ENCODE data around the gene PHC1.

The PHC1 gene

GRCh38 chr12:8980137-8980536, 65.8 kb downstream of the PHC1 start:
- H3K27ac ChIP-seq (ENCODE audit: low read length): no peak overlapping the region
- no peaks in the 10 kb centered on the region for H3K4me1 ChIP-seq (ENCODE audit: control insufficient read depth in 1 of 2, insufficient read depth in 2 of 2, low read length in 2 of 2)
- H3K9me3 ChIP-seq (ENCODE audit: control insufficient read depth in 1 of 2, low read length in 2 of 2): peaks cover 0 to 25% of the 10 kb centered on the region in 2 donors
- peak overlapping the region in 1 of 2 donors; percentile 34 for H3K4me3 ChIP-seq (ENCODE audit: low read depth in 1 of 2, low read length in 2 of 2)
- H3K27me3 ChIP-seq (ENCODE audit: low read depth, low read length): no peaks in the 10 kb centered on the region
- H3K36me3 ChIP-seq (ENCODE audit: control insufficient read depth in 1 of 2, insufficient read depth in 2 of 2, low read length in 2 of 2): peaks cover 0 to 7% of the 10 kb centered on the region in 2 donors

- H3K9me3 ChIP-seq (ENCODE audit: control insufficient read depth in 1 of 2, low read length in 2 of 2): peaks cover 0 to 8% of the 10 kb centered on the region in 2 donors
- no peak overlapping the region for H3K4me3 ChIP-seq (ENCODE audit: low read depth in 1 of 2, low read length in 2 of 2)
- H3K36me3 ChIP-seq (ENCODE audit: control insufficient read depth in 1 of 2, insufficient read depth in 2 of 2, low read length in 2 of 2): peaks cover 0 to 7% of the 10 kb centered on the region in 2 donors
- no peaks in the 10 kb centered on the region for H3K4me1 ChIP-seq (ENCODE audit: control insufficient read depth in 1 of 2, insufficient read depth in 2 of 2, low read length in 2 of 2)
- H3K27ac ChIP-seq (ENCODE audit: low read length): no peak overlapping the region
- H3K27me3 ChIP-seq (ENCODE audit: low read depth, low read length): no peaks in the 10 kb centered on the region
Observed at GRCh38 chr12:8985213-8985754, 71.0 kb downstream of the PHC1 start.

GRCh38 chr12:8987163-8987562, 72.9 kb downstream of the PHC1 start:
- Histone ChIP-seq H3K36me3 (ENCODE audit: control insufficient read depth in 1 of 2, insufficient read depth in 2 of 2, low read length in 2 of 2) (no peaks in the 10 kb centered on the region), H3K9me3 (ENCODE audit: control insufficient read depth in 1 of 2, low read length in 2 of 2) (no peaks in the 10 kb centered on the region), H3K27me3 (ENCODE audit: low read depth, low read length) (no peaks in the 10 kb centered on the region), H3K4me3 (ENCODE audit: low read depth in 1 of 2, low read length in 2 of 2) (no peak overlapping the region), H3K4me1 (ENCODE audit: control insufficient read depth in 1 of 2, insufficient read depth in 2 of 2, low read length in 2 of 2) (no peaks in the 10 kb centered on the region), H3K27ac (ENCODE audit: low read length) (no peak overlapping the region)

- Histone ChIP-seq H3K27me3 (ENCODE audit: low read depth, low read length) (no peaks in the 10 kb centered on the region), H3K36me3 (ENCODE audit: control insufficient read depth in 1 of 2, insufficient read depth in 2 of 2, low read length in 2 of 2) (no peaks in the 10 kb centered on the region), H3K9me3 (ENCODE audit: control insufficient read depth in 1 of 2, low read length in 2 of 2) (no peaks in the 10 kb centered on the region), H3K4me3 (ENCODE audit: low read depth in 1 of 2, low read length in 2 of 2) (no peak overlapping the region), H3K27ac (ENCODE audit: low read length) (no peak overlapping the region), H3K4me1 (ENCODE audit: control insufficient read depth in 1 of 2, insufficient read depth in 2 of 2, low read length in 2 of 2) (no peaks in the 10 kb centered on the region)
Observed at GRCh38 chr12:8987685-8988084, 73.4 kb downstream of the PHC1 start.

- no peak within 1 kb of the TSS for H3K4me3 ChIP-seq (ENCODE audit: low read depth in 1 of 2, low read length in 2 of 2)
- no peaks in the 10 kb centered on the region for H3K9me3 ChIP-seq (ENCODE audit: control insufficient read depth in 1 of 2, low read length in 2 of 2)
- no peak within 1 kb of the TSS for H3K27ac ChIP-seq (ENCODE audit: low read length)
- no peaks in the 10 kb centered on the region for H3K36me3 ChIP-seq (ENCODE audit: control insufficient read depth in 1 of 2, insufficient read depth in 2 of 2, low read length in 2 of 2)
- H3K4me1 ChIP-seq (ENCODE audit: control insufficient read depth in 1 of 2, insufficient read depth in 2 of 2, low read length in 2 of 2): no peaks in the 10 kb centered on the region
- H3K27me3 ChIP-seq (ENCODE audit: low read depth, low read length): no peaks in the 10 kb centered on the region
Observed at GRCh38 chr12:8989413-8989812, 75.1 kb downstream of the PHC1 start, which contains the start of gene KLRG1. TSS of gene KLRG1 (plus strand) at chr12:8989546. CDS start at chr12:8989636, 90 bp downstream.

All from muscle layer of duodenum (tissue), 2 donors.